Natural killer cell (primary cell): ENCODE data around the gene SPACA6. TPM values are rescaled to one million over a fixed set of nuclear protein-coding genes. Genes with fewer than 3 reads are reported as not detected.

Experiments used
- ATAC-seq, 3 donors: fragments of 150-1000 bp in 2 of 3; fragments of 200-7000 bp in 1 of 3; cut with Tn5 transposase; 1 replicate in 1 of 3; 2 replicates in 2 of 3; pipeline ENCODE4 v1.10.0; 2021; ENCODE audit warnings: mild to moderate bottlenecking in 2 of 3, moderate library complexity in 2 of 3
- DNase-seq, 2 donors: peaks; one replicate each; pipeline versions ENCODE4 v3.0.0 to v3.0.0-alpha.2; 2013 to 2021; ENCODE audit warnings: mixed read lengths in 1 of 2
- H3K27ac ChIP-seq: one replicate; pipeline ENCODE4 v1.5.1; 2013; ENCODE audit warnings: mild to moderate bottlenecking, low read length
- H3K27me3 ChIP-seq: one replicate; pipeline ENCODE4 v1.6.1; 2013; ENCODE audit warnings: low read length; ENCODE audit not compliant: control insufficient read depth, insufficient read depth
- H3K36me3 ChIP-seq: one replicate; pipeline ENCODE4 v1.6.1; 2013; ENCODE audit warnings: low read length; ENCODE audit not compliant: control insufficient read depth, insufficient read depth
- H3K4me1 ChIP-seq: one replicate; pipeline ENCODE4 v1.6.1; 2013; ENCODE audit warnings: low read length; ENCODE audit not compliant: control insufficient read depth, insufficient read depth
- H3K4me3 ChIP-seq: one replicate; pipeline ENCODE4 v1.5.1; 2013; ENCODE audit warnings: low read length
- H3K9me3 ChIP-seq: one replicate; pipeline ENCODE4 v1.6.1; 2013; ENCODE audit warnings: low read length; ENCODE audit not compliant: control insufficient read depth, insufficient read depth
- H3K27ac Mint-ChIP-seq, 2 donors: one replicate each; pipeline ENCODE4 v1.8.0; 2022; ENCODE audit warnings: mild to moderate bottlenecking in 2 of 2, mixed read lengths in 2 of 2, moderate library complexity in 1 of 2
- H3K27me3 Mint-ChIP-seq, 2 donors: one replicate each; pipeline ENCODE4 v1.8.0; 2022; ENCODE audit warnings: low read depth in 2 of 2, mixed read lengths in 2 of 2
- H3K36me3 Mint-ChIP-seq: one replicate; pipeline ENCODE4 v1.8.0; 2022; ENCODE audit warnings: mixed read lengths
- H3K4me1 Mint-ChIP-seq, 2 donors: one replicate each; pipeline ENCODE4 v1.8.0; 2022; ENCODE audit warnings: mixed read lengths in 2 of 2
- H3K4me3 Mint-ChIP-seq: one replicate; pipeline ENCODE4 v1.8.0; 2022; ENCODE audit warnings: mild to moderate bottlenecking, moderate library complexity, mixed read lengths
- H3K9me3 Mint-ChIP-seq, 2 donors: one replicate each; pipeline ENCODE4 v1.8.0; 2022; ENCODE audit warnings: mixed read lengths in 2 of 2
- WGBS: methylation state at CpG from one replicate; pipeline ENCODE4 v1.1.7; 2013; ENCODE audit warnings: missing lambda C conversion rate; ENCODE audit not compliant: insufficient coverage; 5-methylcytosine and 5-hydroxymethylcytosine counted together
- intact Hi-C: fragments of 100-400 bp; cut with micrococcal nuclease; formaldehyde crosslinking; loops from one replicate; pipeline ENCODE4 v1.14.2; 2022
- total RNA-seq, 4 donors: library from RNA; stranded (reverse); fragments of 120-200 nt in 1 of 4; gene quantifications; one replicate each; pipeline versions ENCODE4 v1.2.3 to v1.2.4, GENCODE V29; 2013 to 2022
- TF ChIP-seq, protein P1 (sequence below): fragments of 200-600 bp; IDR thresholded peaks from one replicate; pipeline ENCODE4 v1.8.0; 2022; ENCODE audit warnings: antibody characterized with exemption

Gene SPACA6
- total RNA-seq, 3 donors from 2014 or later (not counting 1 experiment from before 2014, with no cell fraction given) = 2.2 to 9.4 (median 3.7) TPM

DNA sequence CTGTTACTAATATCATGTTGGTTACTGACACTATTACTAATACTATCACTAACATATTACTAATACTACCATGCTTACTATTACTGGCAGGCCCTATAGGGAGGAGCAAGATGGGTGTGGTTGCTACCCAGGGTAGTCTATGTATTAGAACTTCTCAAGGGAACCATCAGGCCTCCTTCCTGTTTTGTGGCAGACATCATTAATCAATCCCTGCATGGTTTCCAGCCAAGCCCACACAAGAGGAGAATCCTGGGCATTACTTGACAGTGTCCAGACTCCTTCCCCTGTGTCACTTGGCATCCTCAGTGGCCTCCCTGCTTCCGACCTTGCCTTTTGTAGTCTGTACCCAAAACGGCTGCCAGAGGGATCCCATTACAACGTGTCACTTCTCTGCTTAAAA, 21.7 kb downstream of the SPACA6 start:
- 92% methylated on average over 3 of the region's 3 CpGs for WGBS
- ATAC-seq = no peak
- H3K4me1 ChIP-seq = no peaks in the 10 kb centered on the region
- TF ChIP-seq, protein P1, sequence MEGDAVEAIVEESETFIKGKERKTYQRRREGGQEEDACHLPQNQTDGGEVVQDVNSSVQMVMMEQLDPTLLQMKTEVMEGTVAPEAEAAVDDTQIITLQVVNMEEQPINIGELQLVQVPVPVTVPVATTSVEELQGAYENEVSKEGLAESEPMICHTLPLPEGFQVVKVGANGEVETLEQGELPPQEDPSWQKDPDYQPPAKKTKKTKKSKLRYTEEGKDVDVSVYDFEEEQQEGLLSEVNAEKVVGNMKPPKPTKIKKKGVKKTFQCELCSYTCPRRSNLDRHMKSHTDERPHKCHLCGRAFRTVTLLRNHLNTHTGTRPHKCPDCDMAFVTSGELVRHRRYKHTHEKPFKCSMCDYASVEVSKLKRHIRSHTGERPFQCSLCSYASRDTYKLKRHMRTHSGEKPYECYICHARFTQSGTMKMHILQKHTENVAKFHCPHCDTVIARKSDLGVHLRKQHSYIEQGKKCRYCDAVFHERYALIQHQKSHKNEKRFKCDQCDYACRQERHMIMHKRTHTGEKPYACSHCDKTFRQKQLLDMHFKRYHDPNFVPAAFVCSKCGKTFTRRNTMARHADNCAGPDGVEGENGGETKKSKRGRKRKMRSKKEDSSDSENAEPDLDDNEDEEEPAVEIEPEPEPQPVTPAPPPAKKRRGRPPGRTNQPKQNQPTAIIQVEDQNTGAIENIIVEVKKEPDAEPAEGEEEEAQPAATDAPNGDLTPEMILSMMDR = no peak
- DNase-seq = no peak
- H3K36me3 ChIP-seq = no peaks in the 10 kb centered on the region
- H3K27me3 Mint-ChIP-seq = peaks cover 21 to 34% of the 10 kb centered on the region in 2 donors
- intact Hi-C loops = no loop called here
- peaks cover 3% of the 10 kb centered on the region for H3K27me3 ChIP-seq
- no peaks in the 10 kb centered on the region for H3K36me3 Mint-ChIP-seq
- H3K4me3 Mint-ChIP-seq = no peak overlapping the region
- H3K9me3 ChIP-seq = no peaks in the 10 kb centered on the region
- no peak overlapping the region for H3K27ac ChIP-seq
- H3K4me3 ChIP-seq = no peak overlapping the region
- H3K27ac Mint-ChIP-seq = no peak overlapping the region
- H3K9me3 Mint-ChIP-seq = peaks cover 0 to 6% of the 10 kb centered on the region in 2 donors
- peaks cover 0 to 7% of the 10 kb centered on the region in 2 donors for H3K4me1 Mint-ChIP-seq

DNA sequence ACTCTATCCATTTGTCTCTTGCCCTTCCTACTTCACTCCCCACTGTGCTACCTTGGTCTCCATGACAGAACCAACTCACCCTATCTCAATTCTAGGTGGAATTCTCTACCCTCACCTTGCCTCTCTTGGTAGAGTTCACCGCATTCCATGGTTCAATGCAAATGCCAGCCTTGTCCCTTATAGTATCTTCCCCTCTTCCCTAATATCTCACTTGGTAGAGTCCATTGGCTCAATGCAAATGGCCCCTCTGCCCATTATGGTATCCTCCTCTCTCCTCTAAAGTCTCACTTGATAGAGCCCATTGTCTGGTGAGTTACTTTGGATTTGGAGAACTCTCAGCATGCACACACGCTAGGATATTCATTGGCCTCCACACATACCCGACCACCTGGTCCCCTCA, 22.7 kb downstream of the SPACA6 start:
- TF ChIP-seq, protein P1 = no peak
- Mint-ChIP-seq H3K27ac (no peak overlapping the region), H3K27me3 (peaks cover 17 to 35% of the 10 kb centered on the region in 2 donors), H3K4me3 (no peak overlapping the region), H3K36me3 (no peaks in the 10 kb centered on the region), H3K4me1 (peaks cover 0 to 10% of the 10 kb centered on the region in 2 donors), H3K9me3 (peaks cover 0 to 6% of the 10 kb centered on the region in 2 donors)
- intact Hi-C loops = no loop called here
- DNase-seq = no peak
- 95% methylated on average over 3 of the region's 3 CpGs for WGBS
- no peak overlapping the region for H3K27ac ChIP-seq
- ATAC-seq = no peak
- H3K27me3 ChIP-seq = peaks cover 5% of the 10 kb centered on the region
- no peaks in the 10 kb centered on the region for H3K4me1 ChIP-seq
- no peaks in the 10 kb centered on the region for H3K36me3 ChIP-seq
- H3K4me3 ChIP-seq = no peak overlapping the region
- H3K9me3 ChIP-seq = no peaks in the 10 kb centered on the region

GRCh38 chr19:51716925-51717324, 23.8 kb downstream of the SPACA6 start:
- Mint-ChIP-seq H3K27me3 (peaks cover 17 to 35% of the 10 kb centered on the region in 2 donors), H3K27ac (no peak overlapping the region), H3K9me3 (peaks cover 0 to 6% of the 10 kb centered on the region in 2 donors), H3K4me1 (peaks cover 0 to 10% of the 10 kb centered on the region in 2 donors), H3K4me3 (no peak overlapping the region), H3K36me3 (no peaks in the 10 kb centered on the region)
- TF ChIP-seq, protein P1 = no peak
- no peak overlapping the region for H3K4me3 ChIP-seq
- peaks cover 9% of the 10 kb centered on the region for H3K27me3 ChIP-seq
- ATAC-seq (no peak), DNase-seq (no peak)
- intact Hi-C loops = no loop called here
- WGBS = 90% methylated on average over 11 of the region's 11 CpGs
- no peak overlapping the region for H3K27ac ChIP-seq
- H3K9me3 ChIP-seq = no peaks in the 10 kb centered on the region
- no peaks in the 10 kb centered on the region for H3K4me1 ChIP-seq
- no peaks in the 10 kb centered on the region for H3K36me3 ChIP-seq
